Measurements from ENCODE around the gene PLPPR3. TPM values are rescaled to one million over a fixed set of nuclear protein-coding genes. Genes with fewer than 3 reads are reported as not detected.

Gene PLPPR3
- polyA plus RNA-seq, 1 donor from 2014 or later, result 239 TPM

GRCh38 chr19:862581-863314 lies 41.0 kb upstream of the PLPPR3 start (continued):
- TF ChIP-seq CTCF (IDR thresholded peaks at IDR 0.05; ENCODE audit: poor library complexity, severe bottlenecking), result no peak

- no peaks in the 10 kb centered on the region for H3K79me2 ChIP-seq (replicated peaks; ENCODE audit: insufficient read depth, low read length)
- H4K20me1 ChIP-seq (ENCODE audit: insufficient read depth), result no peaks in the 10 kb centered on the region
- no peak overlapping the region for H3K4me2 ChIP-seq (ENCODE audit: low read length)
- no peak overlapping the region for H3K27ac ChIP-seq (ENCODE audit: low read length)
- no peaks in the 10 kb centered on the region for H3K36me3 ChIP-seq (ENCODE audit: insufficient read depth, low read length)
- no peak overlapping the region for H2AFZ ChIP-seq (ENCODE audit: low read depth, low read length)
- H3K9me3 ChIP-seq (ENCODE audit: low read length), result no peaks in the 10 kb centered on the region
- H3F3A ChIP-seq (ENCODE audit: insufficient read depth, low read length, poor library complexity, severe bottlenecking), result no peaks in the 10 kb centered on the region
- H3K27me3 ChIP-seq (ENCODE audit: insufficient read depth, low read depth, low read length), result peaks cover 36% of the 10 kb centered on the region
- peak overlapping the region; percentile 46 for H3K4me3 ChIP-seq (ENCODE audit: low read length)
- TF ChIP-seq POLR2AphosphoS5 (IDR thresholded peaks at IDR 0.05), result peak; percentile 26
- TF ChIP-seq EZH2 (IDR thresholded peaks at IDR 0.05; ENCODE audit: borderline replicate concordance, insufficient read depth, low read length, poor library complexity, severe bottlenecking), result no peak
- TF ChIP-seq CTCF (IDR thresholded peaks at IDR 0.05; ENCODE audit: poor library complexity, severe bottlenecking), result no peak
- TF ChIP-seq SMC3 (conservative IDR thresholded peaks at IDR 0.05; ENCODE audit: poor library complexity), result no peak
- no peaks in the 10 kb centered on the region for H3K9me2 ChIP-seq (ENCODE audit: insufficient read depth, low read length)
- no peak overlapping the region for H3K9ac ChIP-seq (ENCODE audit: low read length)
These were observed 40.2 kb upstream of the PLPPR3 start for GRCh38 chr19:861756-862580.

DNA sequence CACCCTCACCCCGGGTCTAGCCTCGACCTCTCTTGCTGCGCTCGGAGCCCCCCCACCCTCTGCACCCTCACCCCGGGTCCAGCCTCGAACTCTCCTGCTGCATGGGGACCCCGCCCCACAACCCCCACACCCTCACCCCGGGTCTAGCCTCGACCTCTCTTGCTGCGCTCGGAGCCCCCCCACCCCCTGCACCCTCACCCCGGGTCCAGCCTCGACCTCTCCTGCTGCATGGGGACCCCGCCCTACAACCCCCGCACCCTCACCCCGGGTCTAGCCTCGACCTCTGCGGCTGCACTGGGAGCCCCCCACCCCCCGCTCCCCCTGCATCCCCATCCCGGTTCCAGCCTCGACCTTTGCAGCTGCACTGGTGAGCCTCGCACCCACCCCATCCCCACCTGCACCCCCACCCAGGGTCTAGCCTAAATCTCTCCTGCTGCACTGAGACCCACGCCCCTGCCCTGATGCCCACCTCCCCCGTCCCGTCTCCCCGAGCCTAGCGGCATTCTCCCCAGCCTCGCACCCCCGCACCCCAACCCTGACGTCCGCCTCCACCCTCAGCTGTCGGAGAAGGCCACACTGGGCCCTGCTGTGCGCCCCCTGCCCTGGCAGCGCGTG lies 39.5 kb upstream of the PLPPR3 start:
- Histone ChIP-seq H4K20me1 (ENCODE audit: insufficient read depth) (no peaks in the 10 kb centered on the region), H3K4me3 (ENCODE audit: low read length) (peak overlapping the region; percentile 46), H3K36me3 (ENCODE audit: insufficient read depth, low read length) (no peaks in the 10 kb centered on the region), H3K9me3 (ENCODE audit: low read length) (no peaks in the 10 kb centered on the region), H3K9me2 (ENCODE audit: insufficient read depth, low read length) (no peaks in the 10 kb centered on the region), H3K9ac (ENCODE audit: low read length) (no peak overlapping the region), H3K27ac (ENCODE audit: low read length) (no peak overlapping the region), H3F3A (ENCODE audit: insufficient read depth, low read length, poor library complexity, severe bottlenecking) (no peaks in the 10 kb centered on the region), H3K79me2 (replicated peaks; ENCODE audit: insufficient read depth, low read length) (no peaks in the 10 kb centered on the region), H3K4me2 (ENCODE audit: low read length) (no peak overlapping the region), H2AFZ (ENCODE audit: low read depth, low read length) (no peak overlapping the region), H3K27me3 (ENCODE audit: insufficient read depth, low read depth, low read length) (peaks cover 36% of the 10 kb centered on the region)
- no peak for TF ChIP-seq TAF1 (IDR thresholded peaks at IDR 0.05; ENCODE audit: low read depth)
